Suprapubic skin (tissue), 4 donors: ENCODE results near the gene FCRL6. TPM values are rescaled to one million over a fixed set of nuclear protein-coding genes. Genes with fewer than 3 reads are reported as not detected.

Experiments used
- DNase-seq, 2 donors: peaks; one replicate each; pipeline ENCODE4 v3.0.0-alpha.2; 2019; ENCODE audit warnings: low spot score in 2 of 2
- H3K27ac ChIP-seq: fragments of 200-600 bp; sonication (generic); one replicate; pipeline ENCODE4 v1.5.1; 2019
- H3K27me3 ChIP-seq: fragments of 200-600 bp; sonication (generic); one replicate; pipeline ENCODE4 v1.5.1; 2019
- H3K36me3 ChIP-seq: fragments of 200-600 bp; sonication (generic); one replicate; pipeline ENCODE4 v1.5.1; 2019
- H3K4me1 ChIP-seq: fragments of 200-600 bp; sonication (generic); one replicate; pipeline ENCODE4 v1.5.1; 2019
- H3K4me3 ChIP-seq: fragments of 200-600 bp; sonication (generic); one replicate; pipeline ENCODE4 v1.5.1; 2019; ENCODE audit warnings: mild to moderate bottlenecking
- H3K9me3 ChIP-seq: fragments of 200-600 bp; sonication (generic); one replicate; pipeline ENCODE4 v1.5.1; 2019
- CTCF ChIP-seq, 2 donors: fragments of 200-600 bp in 1 of 2; fragments of 450-650 bp in 1 of 2; sonication (generic) in 1 of 2; IDR thresholded peaks; one replicate each; pipeline ENCODE4 v1.5.1; 2016 to 2019; ENCODE audit warnings: antibody characterized with exemption in 2 of 2, mild to moderate bottlenecking in 1 of 2, moderate library complexity in 1 of 2
- EP300 ChIP-seq: sonication (generic); formaldehyde crosslinking; IDR thresholded peaks from one replicate; pipeline ENCODE4 v1.6.1; 2017; ENCODE audit warnings: antibody characterized with exemption
- POLR2A ChIP-seq, 2 donors: fragments of 450-650 bp; IDR thresholded peaks; one replicate each; pipeline ENCODE4 v1.6.1; 2017; ENCODE audit warnings: antibody characterized with exemption in 2 of 2, mild to moderate bottlenecking in 2 of 2, moderate library complexity in 2 of 2
- POLR2AphosphoS5 ChIP-seq, 3 donors: sonication (generic); formaldehyde crosslinking; IDR thresholded peaks; one replicate each; pipeline ENCODE4 v1.6.1; 2017; ENCODE audit warnings: antibody characterized with exemption in 3 of 3
- WGBS: methylation state at CpG from one replicate; pipeline ENCODE4 v1.1.5; 2018; 5-methylcytosine and 5-hydroxymethylcytosine counted together
- total RNA-seq, 4 donors: library from RNA; depleted of rRNA; stranded (reverse); fragments of >200 nt; gene quantifications; one replicate each; pipeline ENCODE4 v1.1.0, GENCODE V29; 2016

Gene FCRL6
- total RNA-seq, 4 donors from 2014 or later = 0.49 TPM; not detected in 3

DNA sequence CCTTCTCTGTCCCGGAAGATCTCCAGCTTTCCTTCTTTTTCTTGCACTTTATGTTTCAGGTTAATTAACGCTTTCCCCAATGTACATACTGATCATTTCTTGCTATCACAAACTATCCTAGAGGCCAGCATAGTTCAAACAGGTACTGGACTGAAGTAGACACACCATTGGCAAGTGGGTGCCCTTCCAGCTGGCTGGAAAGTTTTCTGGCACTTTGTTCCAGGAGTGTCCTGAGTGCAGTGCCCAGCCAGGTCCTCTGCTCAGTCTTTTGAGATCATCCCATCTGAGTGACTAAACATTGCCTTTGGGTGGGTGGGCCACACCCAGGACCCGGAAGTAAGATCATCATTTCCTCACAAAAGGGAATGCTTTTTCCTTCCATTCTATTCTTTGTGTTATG is 36.4 kb upstream of the FCRL6 start:
- H3K27ac ChIP-seq = no peak overlapping the region
- H3K4me1 ChIP-seq = no peaks in the 10 kb centered on the region

DNA sequence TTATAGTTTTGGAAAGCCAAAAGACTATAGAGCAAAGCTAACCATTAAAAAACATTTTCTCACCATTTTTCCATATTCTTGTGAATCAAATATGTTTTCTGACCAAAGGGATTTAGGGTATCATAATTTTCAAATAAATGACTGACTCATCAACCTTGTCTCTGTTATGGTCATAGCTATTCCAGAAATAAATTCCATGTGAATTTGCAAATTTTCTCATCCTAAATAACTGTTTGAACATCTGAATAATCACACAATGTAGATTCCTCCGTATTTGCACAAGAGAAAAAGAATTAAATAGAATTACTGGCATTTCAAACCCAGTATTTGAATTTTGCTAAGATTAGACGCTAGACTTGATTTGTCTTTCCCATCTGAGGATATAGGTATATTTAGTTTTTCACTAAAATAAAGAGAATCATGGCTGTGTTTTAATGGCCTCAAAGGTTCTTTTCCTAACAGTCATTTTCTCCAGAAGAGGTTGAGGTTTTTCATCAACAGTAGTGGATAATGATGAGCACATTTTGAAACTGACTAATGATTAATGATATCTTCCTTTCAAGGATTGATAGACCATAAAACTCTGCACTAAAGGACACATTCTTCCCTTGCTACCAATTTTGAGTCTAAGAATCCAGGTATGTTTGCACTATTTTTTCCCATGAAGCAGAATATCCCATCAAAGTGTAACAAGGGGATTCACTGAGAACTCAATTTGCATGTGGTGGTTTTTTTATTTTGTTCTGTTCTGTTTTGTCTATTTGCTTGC is 30.8 kb upstream of the FCRL6 start:
- 89% methylated on average over 2 of the region's 2 CpGs for WGBS
- H3K27me3 ChIP-seq = no peaks in the 10 kb centered on the region

More for the DNA sequence above, 36.4 kb upstream of the FCRL6 start:
- TF ChIP-seq POLR2AphosphoS5 (IDR thresholded peaks at IDR 0.05) = no peak
- no peak for TF ChIP-seq POLR2A (IDR thresholded peaks at IDR 0.05)
- TF ChIP-seq CTCF (IDR thresholded peaks at IDR 0.05) = no peak
- no peak for TF ChIP-seq EP300
- Histone ChIP-seq H3K9me3 (no peaks in the 10 kb centered on the region), H3K36me3 (no peaks in the 10 kb centered on the region), H3K4me3 (no peak overlapping the region), H3K27me3 (no peaks in the 10 kb centered on the region)
- 78% methylated on average over 3 of the region's 3 CpGs for WGBS
- DNase-seq = no peak

DNA sequence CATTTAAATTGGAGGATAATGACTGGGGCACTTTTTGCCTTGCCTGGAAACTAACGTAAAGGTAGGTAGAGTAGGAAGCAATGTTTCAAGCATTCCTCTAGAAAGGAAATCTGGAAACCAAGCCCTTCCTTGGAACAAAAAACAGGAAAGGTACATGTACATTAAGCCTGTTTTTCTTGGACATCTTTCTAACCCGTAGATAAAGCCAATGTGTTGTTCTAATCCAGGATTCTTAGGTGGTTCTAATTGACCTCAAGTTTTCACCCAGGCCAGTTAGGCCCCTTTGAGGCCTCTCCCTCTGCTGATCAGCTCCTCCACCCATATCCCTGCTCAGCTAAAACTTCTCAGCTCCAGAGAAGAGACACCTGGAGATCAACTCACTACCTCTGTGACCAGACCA is 27.7 kb upstream of the FCRL6 start:
- 88% methylated on average over 2 of the region's 2 CpGs for WGBS
- Histone ChIP-seq H3K4me1 (peaks cover 5% of the 10 kb centered on the region), H3K9me3 (no peaks in the 10 kb centered on the region), H3K27me3 (no peaks in the 10 kb centered on the region), H3K27ac (no peak overlapping the region), H3K36me3 (no peaks in the 10 kb centered on the region), H3K4me3 (no peak overlapping the region)
- no peak for DNase-seq
- TF ChIP-seq POLR2A (IDR thresholded peaks at IDR 0.05) (no peak), EP300 (no peak), POLR2AphosphoS5 (IDR thresholded peaks at IDR 0.05) (no peak), CTCF (IDR thresholded peaks at IDR 0.05) (no peak)

More for the DNA sequence above, 30.8 kb upstream of the FCRL6 start:
- Histone ChIP-seq H3K4me1 (no peaks in the 10 kb centered on the region), H3K9me3 (no peaks in the 10 kb centered on the region), H3K36me3 (no peaks in the 10 kb centered on the region), H3K4me3 (no peak overlapping the region), H3K27ac (no peak overlapping the region)
- DNase-seq = no peak
- TF ChIP-seq POLR2AphosphoS5 (IDR thresholded peaks at IDR 0.05) (no peak), CTCF (IDR thresholded peaks at IDR 0.05) (no peak), POLR2A (IDR thresholded peaks at IDR 0.05) (no peak), EP300 (no peak)

- Histone ChIP-seq H3K27ac (no peak overlapping the region), H3K4me3 (no peak overlapping the region), H3K4me1 (peaks cover 15% of the 10 kb centered on the region), H3K9me3 (no peaks in the 10 kb centered on the region), H3K36me3 (no peaks in the 10 kb centered on the region), H3K27me3 (no peaks in the 10 kb centered on the region)
- WGBS = 84% methylated on average over 2 of the region's 2 CpGs
- TF ChIP-seq EP300 (no peak), POLR2A (IDR thresholded peaks at IDR 0.05) (no peak), CTCF (IDR thresholded peaks at IDR 0.05) (no peak), POLR2AphosphoS5 (IDR thresholded peaks at IDR 0.05) (no peak)
- no peak for DNase-seq
Measured at GRCh38 chr1:159775716-159776115, 26.4 kb upstream of the FCRL6 start.

DNA sequence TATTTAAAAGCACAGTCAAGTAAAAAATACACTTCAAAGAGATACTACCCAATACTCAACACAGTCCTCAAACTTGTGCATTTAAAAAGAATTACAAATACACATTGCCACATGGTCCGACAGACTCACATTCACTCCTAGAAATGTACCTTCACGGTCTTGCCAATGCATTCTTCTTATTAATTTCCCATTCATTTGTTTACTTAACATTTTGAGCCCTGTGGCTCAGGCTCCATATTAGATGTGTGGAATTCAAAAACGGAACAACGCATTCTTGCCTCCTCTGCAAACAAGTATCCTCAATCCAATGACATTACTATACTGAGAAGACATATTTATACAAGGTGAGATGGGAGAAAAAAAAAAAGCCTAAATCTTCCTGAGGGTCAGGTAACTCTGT is 23.9 kb upstream of the FCRL6 start:
- Histone ChIP-seq H3K27ac (peak overlapping the region; percentile 61), H3K9me3 (no peaks in the 10 kb centered on the region), H3K36me3 (no peaks in the 10 kb centered on the region), H3K4me1 (peaks cover 28% of the 10 kb centered on the region), H3K4me3 (no peak overlapping the region), H3K27me3 (no peaks in the 10 kb centered on the region)
- no peak for DNase-seq
- TF ChIP-seq CTCF (IDR thresholded peaks at IDR 0.05) (no peak), EP300 (no peak), POLR2AphosphoS5 (IDR thresholded peaks at IDR 0.05) (no peak), POLR2A (IDR thresholded peaks at IDR 0.05) (no peak)
- 91% methylated on average over 4 of the region's 4 CpGs for WGBS
